Neutrophil (primary cell): ENCODE results near the gene CEACAM19.

Experiments
- H3K27ac ChIP-seq: fragments of 200-600 bp; sonication (generic); 2 replicates; pipeline ENCODE4 v1.5.1; 2016; ENCODE audit warnings: mild to moderate bottlenecking, moderate library complexity
- H3K27me3 ChIP-seq: fragments of 200-600 bp; sonication (generic); 2 replicates; pipeline ENCODE4 v1.6.0; 2016; ENCODE audit warnings: mild to moderate bottlenecking
- H3K36me3 ChIP-seq: fragments of 200-600 bp; sonication (generic); 2 replicates; pipeline ENCODE4 v1.5.1; 2017
- H3K4me1 ChIP-seq, 2 experiments: fragments of 200-600 bp in 1 of 2; sonication (generic) in 1 of 2; 1 replicate in 1 of 2; 2 replicates in 1 of 2; pipeline versions ENCODE4 v1.5.1 to v1.6.1; 2013 to 2016; ENCODE audit warnings: low read depth in 1 of 2, low read length in 1 of 2, mild to moderate bottlenecking in 1 of 2, moderate library complexity in 1 of 2; ENCODE audit not compliant: control insufficient read depth in 1 of 2, insufficient read depth in 1 of 2
- H3K4me3 ChIP-seq, 2 experiments: fragments of 200-600 bp in 1 of 2; sonication (generic) in 1 of 2; 1 replicate in 1 of 2; 2 replicates in 1 of 2; pipeline ENCODE4 v1.5.1; 2013 to 2016; ENCODE audit warnings: low read depth in 1 of 2, low read length in 1 of 2, mild to moderate bottlenecking in 1 of 2, moderate library complexity in 1 of 2
- H3K9me3 ChIP-seq: fragments of 200-600 bp; sonication (generic); 2 replicates; pipeline ENCODE4 v1.5.1; 2016
- CTCF ChIP-seq: fragments of 200-600 bp; sonication (generic); IDR thresholded peaks from 2 replicates; pipeline ENCODE4 v1.5.1; 2016; ENCODE audit warnings: antibody characterized with exemption

The CEACAM19 gene

GRCh38 chr19:44725684-44726083, 54.4 kb downstream of the CEACAM19 start:
- Histone ChIP-seq H3K4me3 (no peak overlapping the region), H3K27ac (no peak overlapping the region), H3K4me1 (peaks cover 41 to 80% of the 10 kb centered on the region in 2 experiments), H3K36me3 (no peaks in the 10 kb centered on the region), H3K9me3 (no peaks in the 10 kb centered on the region), H3K27me3 (peaks cover 23% of the 10 kb centered on the region)
- TF ChIP-seq CTCF = no peak

GRCh38 chr19:44726465-44726864, 55.2 kb downstream of the CEACAM19 start:
- TF ChIP-seq CTCF = no peak
- H3K4me1 ChIP-seq = peaks cover 39 to 74% of the 10 kb centered on the region in 2 experiments

GRCh38 chr19:44728178-44728577, 56.9 kb downstream of the CEACAM19 start:
- Histone ChIP-seq H3K9me3 (no peaks in the 10 kb centered on the region), H3K27ac (no peak overlapping the region), H3K36me3 (no peaks in the 10 kb centered on the region), H3K4me3 (no peak overlapping the region), H3K4me1 (peaks cover 24 to 57% of the 10 kb centered on the region in 2 experiments), H3K27me3 (peaks cover 10% of the 10 kb centered on the region)
- no peak for TF ChIP-seq CTCF

More at GRCh38 chr19:44726465-44726864, 55.2 kb downstream of the CEACAM19 start:
- H3K9me3 ChIP-seq = no peaks in the 10 kb centered on the region
- no peak overlapping the region for H3K4me3 ChIP-seq
- peaks cover 15% of the 10 kb centered on the region for H3K27me3 ChIP-seq
- no peaks in the 10 kb centered on the region for H3K36me3 ChIP-seq
- peak overlapping the region; percentile 48 for H3K27ac ChIP-seq

GRCh38 chr19:44729516-44730033, 58.3 kb downstream of the CEACAM19 start:
- Histone ChIP-seq H3K4me1 (peaks cover 23 to 53% of the 10 kb centered on the region in 2 experiments), H3K9me3 (no peaks in the 10 kb centered on the region), H3K27me3 (peaks cover 10% of the 10 kb centered on the region), H3K4me3 (no peak overlapping the region), H3K27ac (no peak overlapping the region), H3K36me3 (no peaks in the 10 kb centered on the region)
- TF ChIP-seq CTCF = no peak

- Histone ChIP-seq H3K27me3 (no peaks in the 10 kb centered on the region), H3K36me3 (no peaks in the 10 kb centered on the region), H3K27ac (no peak overlapping the region), H3K9me3 (no peaks in the 10 kb centered on the region), H3K4me3 (no peak overlapping the region), H3K4me1 (peaks cover 37 to 53% of the 10 kb centered on the region in 2 experiments)
- TF ChIP-seq CTCF = no peak
These were observed 59.8 kb downstream of the CEACAM19 start for GRCh38 chr19:44731081-44731480.
